Ovary (tissue), 9 donors: Measurements from ENCODE around the gene PTRH2. TPM values are rescaled to one million over a fixed set of nuclear protein-coding genes. Genes with fewer than 3 reads are reported as not detected.

ENCODE experiments used
- DNase-seq, 5 donors: peaks; one replicate each; pipeline ENCODE4 v3.0.0-alpha.2; 2019 to 2020
- H3K27ac ChIP-seq, 2 donors: fragments of 200-600 bp; one replicate each; pipeline versions ENCODE4 v1.5.1 to v1.8.0; 2019 to 2022
- H3K27me3 ChIP-seq: fragments of 200-600 bp; one replicate; pipeline ENCODE4 v1.8.0; 2022
- H3K36me3 ChIP-seq: fragments of 200-600 bp; sonication (generic); one replicate; pipeline ENCODE4 v1.5.1; 2019
- H3K4me1 ChIP-seq: one replicate; pipeline ENCODE4 v1.8.1; 2013; ENCODE audit warnings: mild to moderate bottlenecking, moderate library complexity; ENCODE audit not compliant: insufficient read depth
- H3K4me3 ChIP-seq: fragments of 200-600 bp; sonication (generic); one replicate; pipeline ENCODE4 v1.5.1; 2017
- H3K9me3 ChIP-seq, 2 donors: fragments of 200-600 bp in 1 of 2; sonication (generic) in 1 of 2; one replicate each; pipeline versions ENCODE4 v1.5.1 to v1.8.1; 2013 to 2019; ENCODE audit warnings: mild to moderate bottlenecking in 1 of 2, moderate library complexity in 1 of 2
- CTCF ChIP-seq, 3 donors: fragments of 450-650 bp in 2 of 3; fragments of 200-600 bp in 1 of 3; IDR thresholded peaks; one replicate each; pipeline versions ENCODE4 v1.5.1 to v1.8.0; 2016 to 2022; ENCODE audit warnings: antibody characterized with exemption in 3 of 3, mild to moderate bottlenecking in 1 of 3
- EP300 ChIP-seq: sonication (generic); formaldehyde crosslinking; IDR thresholded peaks from one replicate; pipeline ENCODE4 v1.6.1; 2017; ENCODE audit warnings: antibody characterized with exemption
- POLR2A ChIP-seq: fragments of 450-650 bp; IDR thresholded peaks from one replicate; pipeline ENCODE4 v1.6.1; 2017; ENCODE audit warnings: antibody characterized with exemption, mild to moderate bottlenecking, moderate library complexity
- WGBS, 3 donors: extraction: QIAGEN DNeasy Blood & Tissue Kit in 1 of 3; methylation state at CpG; one replicate each; pipeline versions ENCODE4 v1.1.5 to v1.1.7; 2013 to 2017; 5-methylcytosine and 5-hydroxymethylcytosine counted together
- intact Hi-C, 4 donors: fragments of 100-400 bp; cut with DNase I; formaldehyde crosslinking; loops; one replicate each; pipeline versions ENCODE4 v1.11.0 to v1.15.1; 2022 to 2023
- polyA plus RNA-seq, 2 donors: library from polyadenylated mRNA; stranded (reverse); fragments of 200-250 nt in 1 of 2; fragments of 350-450 nt in 1 of 2; fragmentation: Illumina TruSeq in 1 of 2; extraction: RNeasy Lipid Tissue Mini Kit (QIAGEN cat#74804) in 1 of 2; gene quantifications; one replicate each; pipeline ENCODE4 v1.2.3, GENCODE V29; 2013 to 2014
- total RNA-seq, 7 donors: library from RNA; depleted of rRNA in 2 of 7; stranded (reverse); fragments of >200 nt in 2 of 7; fragmentation: NEBNext Ultra II Directional in 3 of 7; extraction: Animal tissue kit (Norgen Biotek cat#: 25700) in 3 of 7; gene quantifications; one replicate each; pipeline versions ENCODE4 v1.1.0 to v1.2.4, GENCODE V29; 2016 to 2023
- donor health status: DM: no; HTN: no; CAD: no; lungs with moderate emphysema.
- donor health status: DM: no; HTN: no; CAD: no.
- donor health status: Bipolar disorder and iron deficiency.
- donor health status: DM: yes; HTN: yes; CAD: no.
- donor health status: DM: no; HTN: no; CAD: no.
- donor health status: DM: yes; HTN: yes; CAD: no.

Gene PTRH2
- total and polyA plus RNA-seq, 9 donors: 11.9 to 28.2 (median 20.0) TPM

- intact Hi-C loops: no loop called here
- H3K4me3 ChIP-seq: no peak overlapping the region
- H3K36me3 ChIP-seq: no peaks in the 10 kb centered on the region
- H3K27ac ChIP-seq: no peak overlapping the region
- no peaks in the 10 kb centered on the region for H3K4me1 ChIP-seq
- no peaks in the 10 kb centered on the region for H3K9me3 ChIP-seq
- TF ChIP-seq CTCF (IDR thresholded peaks at IDR 0.05) (no peak), EP300 (no peak), POLR2A (no peak)
- no peak for DNase-seq
- no peaks in the 10 kb centered on the region for H3K27me3 ChIP-seq
These were observed 55.9 kb downstream of the PTRH2 start for GRCh38 chr17:59651346-59651745.

GRCh38 chr17:59650642-59651041 is 56.6 kb downstream of the PTRH2 start:
- TF ChIP-seq CTCF (IDR thresholded peaks at IDR 0.05) (no peak), POLR2A (no peak), EP300 (no peak)
- WGBS, 3 donors: 93 to 100% (median 96%) methylated on average over 1 of the region's 1 CpG
- Histone ChIP-seq H3K27me3 (no peaks in the 10 kb centered on the region), H3K4me3 (no peak overlapping the region), H3K9me3 (no peaks in the 10 kb centered on the region), H3K36me3 (no peaks in the 10 kb centered on the region), H3K4me1 (no peaks in the 10 kb centered on the region), H3K27ac (no peak overlapping the region)
- no peak for DNase-seq
- intact Hi-C loops: no loop called here

GRCh38 chr17:59649886-59650285 is 57.3 kb downstream of the PTRH2 start:
- Histone ChIP-seq H3K27ac (no peak overlapping the region), H3K9me3 (no peaks in the 10 kb centered on the region), H3K4me3 (no peak overlapping the region), H3K4me1 (no peaks in the 10 kb centered on the region), H3K27me3 (no peaks in the 10 kb centered on the region), H3K36me3 (no peaks in the 10 kb centered on the region)
- intact Hi-C loops: loop anchor here in 1 of 4 donors (10.0 kb wide), 1 partner anchor 55 kb away; the partner anchor contains the start of genes PTRH2 and VMP1
- TF ChIP-seq EP300 (no peak), CTCF (IDR thresholded peaks at IDR 0.05) (no peak), POLR2A (no peak)
- no peak for DNase-seq

Other genes with a start within 250 kb of the PTRH2 start
- 10 to 100 TPM; 30.1 to 45.6 (median 36.9) TPM for gene DHX40, start 141.8 kb downstream of the PTRH2 start, total RNA-seq
- gene DHX40, start 141.8 kb downstream of the PTRH2 start, polyA plus RNA-seq: 10 to 100 TPM; 24.9 to 44.9 TPM
- gene CLTC, start 87.5 kb downstream of the PTRH2 start, total RNA-seq: 100 to 1,000 TPM; 139 to 219 (median 175) TPM
- 100 to 1,000 TPM in 1 of 2 donors, 10 to 100 TPM in 1; 71.4 to 124 TPM for gene CLTC, start 87.5 kb downstream of the PTRH2 start, polyA plus RNA-seq
- gene VMP1, start 224 bp upstream of the PTRH2 start, total RNA-seq: 100 to 1,000 TPM; 101 to 667 (median 162) TPM
- 10 to 100 TPM; 63.5 to 76.6 TPM for gene VMP1, start 224 bp upstream of the PTRH2 start, polyA plus RNA-seq
- 10 to 100 TPM; 10.6 to 22.9 (median 14.3) TPM for gene TUBD1, start 185.5 kb upstream of the PTRH2 start, total RNA-seq
- 10 to 100 TPM in 1 of 2 donors, 1 to 10 TPM in 1; 9.1 to 10.2 TPM for gene TUBD1, start 185.5 kb upstream of the PTRH2 start, polyA plus RNA-seq
- gene RPS6KB1, start 185.7 kb upstream of the PTRH2 start, total RNA-seq: 10 to 100 TPM; 29.2 to 46.2 (median 41.1) TPM
- 10 to 100 TPM; 14.8 to 22.7 TPM for gene RPS6KB1, start 185.7 kb upstream of the PTRH2 start, polyA plus RNA-seq